ENCODE measurements around the gene MUC4.

GRCh38 chr3:195729476-195730251 is 82.1 kb downstream of the MUC4 start:
- TF ChIP-seq GABPA (IDR thresholded peaks at IDR 0.05 in 1 of 2, conservative IDR thresholded peaks at IDR 0.05 in 1 of 2) (no peak), MAX (IDR thresholded peaks at IDR 0.05) (no peak), CTCF (IDR thresholded peaks at IDR 0.05; ENCODE audit: low read depth, low read length, missing input control) (no peak), ATF3 (IDR thresholded peaks at IDR 0.05) (no peak), TAF1 (conservative IDR thresholded peaks at IDR 0.05) (no peak), REST (IDR thresholded peaks at IDR 0.05) (no peak), YY1 (IDR thresholded peaks at IDR 0.05) (no peak), SP1 (IDR thresholded peaks at IDR 0.05) (no peak)

Data from liver (tissue), 3 donors.